Activated CD4-positive, CD25-positive, alpha-beta regulatory T cell treated with anti-CD3 and anti-CD28 coated beads, Interleukin-2, amount 50 U/mL, for 16 hours (primary cell): Measurements from ENCODE around the gene RAB11A.

ENCODE experiments used
- DNase-seq: peaks from one replicate; pipeline ENCODE4 v3.0.0-alpha.2; 2020; ENCODE audit warnings: low read depth, low spot score

Gene RAB11A

DNA sequence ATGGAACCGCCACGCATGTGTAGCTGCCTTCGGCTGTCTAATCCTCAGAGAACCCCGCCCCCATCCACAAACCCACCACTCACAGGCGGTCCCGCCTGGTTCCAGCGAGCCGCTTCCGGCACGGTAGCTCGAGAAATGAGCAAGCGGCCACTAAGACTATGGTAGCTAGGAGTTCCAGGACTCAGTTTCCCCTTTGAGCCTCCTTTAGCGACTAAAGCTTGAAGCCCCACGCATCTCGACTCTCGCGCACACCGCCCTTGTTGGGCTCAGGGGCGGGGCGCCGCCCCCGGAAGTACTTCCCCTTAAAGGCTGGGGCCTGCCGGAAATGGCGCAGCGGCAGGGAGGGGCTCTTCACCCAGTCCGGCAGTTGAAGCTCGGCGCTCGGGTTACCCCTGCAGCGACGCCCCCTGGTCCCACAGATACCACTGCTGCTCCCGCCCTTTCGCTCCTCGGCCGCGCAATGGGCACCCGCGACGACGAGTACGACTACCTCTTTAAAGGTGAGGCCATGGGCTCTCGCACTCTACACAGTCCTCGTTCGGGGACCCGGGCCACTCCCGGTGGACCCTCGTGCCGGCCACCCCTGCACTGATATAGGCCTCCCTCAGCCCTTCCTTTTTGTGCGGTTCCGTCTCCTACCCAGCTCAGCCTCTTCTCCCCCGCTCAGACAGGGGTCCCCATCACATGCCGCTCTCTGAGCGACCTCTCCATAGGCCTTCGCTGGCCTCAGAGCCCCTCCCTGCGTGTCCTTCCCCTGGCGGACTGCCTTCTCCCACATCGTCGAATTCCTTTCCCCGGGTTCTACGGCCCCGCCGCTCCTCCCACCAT lies at the start of gene RAB11A:
TSS of gene RAB11A (plus strand) at position 366 of the 828 bp plus-strand sequence. CDS start at position 461, 95 bp downstream.
- peak; percentile 92 for DNase-seq

DNA sequence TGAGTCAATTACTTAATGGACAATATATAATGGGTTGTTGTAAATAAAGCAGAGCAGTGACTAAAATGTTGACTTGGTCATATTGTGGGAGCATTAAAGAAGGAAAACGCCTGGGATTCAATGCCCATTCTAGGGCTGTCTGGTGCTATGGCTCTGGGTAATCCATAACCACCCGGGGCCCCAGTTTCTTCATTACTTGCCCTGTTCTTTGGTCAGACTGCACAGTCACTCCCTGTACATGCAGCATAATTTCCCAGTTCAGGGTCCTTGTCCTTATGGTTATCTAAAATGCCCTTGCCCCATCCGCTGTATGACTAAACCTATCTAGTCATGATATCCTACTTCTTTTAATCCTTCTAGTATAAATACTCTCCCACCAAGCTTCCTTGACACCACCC lies 49.7 kb upstream of the RAB11A start:
- no peak for DNase-seq

DNA sequence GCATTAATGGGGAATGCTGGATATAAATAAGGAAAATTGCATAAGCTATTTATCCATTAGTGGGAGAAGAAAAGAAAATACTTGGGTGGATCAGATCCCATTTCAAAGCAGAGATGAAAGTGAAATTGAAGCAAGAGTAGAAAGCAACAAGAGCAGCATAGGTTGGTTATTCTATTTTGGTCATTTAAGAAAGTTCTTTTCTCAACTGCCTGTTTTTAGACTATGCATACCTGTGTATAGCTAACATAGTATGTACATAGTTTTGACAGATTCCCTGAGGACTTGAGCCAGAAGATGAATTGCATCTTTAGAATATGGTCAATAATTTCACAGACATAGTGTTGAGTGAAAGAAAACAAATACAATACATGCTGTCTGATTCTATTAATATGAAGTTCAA lies 48.2 kb upstream of the RAB11A start:
- DNase-seq = no peak

DNA sequence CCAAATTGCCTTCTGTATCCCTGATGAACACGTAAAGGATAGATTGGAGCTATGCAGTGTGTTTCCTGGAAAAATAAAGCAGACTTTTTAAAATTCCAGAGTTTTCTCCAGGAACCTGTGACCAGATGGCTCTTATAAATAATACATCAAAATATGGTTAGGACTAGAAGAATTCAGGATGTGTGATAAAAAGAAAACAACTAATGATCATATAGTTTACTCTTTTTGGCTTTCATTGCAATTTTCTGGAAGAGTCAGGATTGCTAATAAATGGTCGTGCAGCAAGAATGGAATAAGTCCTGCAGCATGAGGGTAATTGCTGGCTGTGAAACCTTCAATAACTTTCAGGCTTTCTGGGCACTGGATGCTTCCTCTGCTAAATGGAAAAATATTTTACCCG lies 47.0 kb upstream of the RAB11A start:
- DNase-seq = no peak

DNA sequence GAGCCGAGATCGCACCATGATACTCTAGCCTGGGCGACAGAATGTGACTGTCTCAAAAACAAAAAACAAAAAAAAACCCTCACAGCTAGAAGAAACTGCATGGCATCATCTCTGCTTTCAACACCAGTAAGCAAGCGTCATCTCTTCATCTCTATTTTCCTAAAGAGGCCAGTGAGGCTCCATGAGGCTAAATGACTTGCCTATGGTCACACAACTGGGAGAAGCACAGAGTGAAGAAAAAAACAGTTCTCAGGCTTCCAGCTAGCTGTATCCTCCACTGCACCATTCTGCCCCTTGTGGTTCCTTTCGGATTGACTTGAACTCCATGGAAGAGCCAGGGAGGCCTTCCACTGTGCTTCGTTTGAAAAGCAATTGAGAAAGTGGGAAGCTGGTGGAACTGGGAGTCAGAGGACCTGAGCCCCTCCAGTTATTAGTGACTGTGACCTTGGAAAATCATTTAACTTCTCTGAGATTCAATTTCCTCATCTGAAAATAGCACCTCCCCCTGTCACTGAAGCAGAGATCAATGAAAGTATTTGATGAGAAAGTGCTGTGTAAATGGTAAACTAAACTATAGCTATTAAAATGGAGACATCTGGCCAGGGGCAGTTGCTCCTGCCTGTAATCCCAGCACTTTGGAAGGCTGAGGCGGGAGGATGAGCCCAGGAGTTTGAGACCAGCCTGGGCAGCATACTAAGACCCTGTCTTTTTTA lies 45.1 kb upstream of the RAB11A start:
- DNase-seq = no peak

DNA sequence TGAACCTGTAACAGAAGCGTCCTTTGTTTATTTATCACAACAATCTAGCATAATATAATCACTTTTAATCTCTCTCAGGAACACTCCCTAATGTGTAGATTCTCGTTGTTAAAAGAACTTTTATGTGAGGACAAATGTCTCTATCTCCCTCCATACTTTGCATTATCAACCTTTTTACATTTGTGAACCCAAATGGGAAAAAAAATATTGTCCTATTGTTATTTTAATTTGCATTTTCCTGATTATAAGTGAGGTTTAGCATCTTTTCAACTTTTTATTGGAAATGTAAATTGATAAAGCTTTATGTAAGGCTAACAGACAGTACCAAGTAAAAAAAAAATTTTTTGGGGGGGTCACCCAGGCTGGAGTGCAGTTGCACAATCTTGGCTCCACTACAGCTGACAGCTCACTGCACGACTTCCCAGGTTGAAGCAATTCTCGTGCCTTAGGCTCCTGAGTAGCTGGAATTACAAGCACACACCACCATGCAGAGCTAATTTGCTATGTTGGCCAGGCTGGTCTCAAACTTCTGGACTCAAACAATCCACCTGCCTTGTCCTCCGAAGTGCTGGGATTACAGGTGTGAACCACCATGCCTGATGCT lies 44.2 kb upstream of the RAB11A start:
- no peak for DNase-seq

DNA sequence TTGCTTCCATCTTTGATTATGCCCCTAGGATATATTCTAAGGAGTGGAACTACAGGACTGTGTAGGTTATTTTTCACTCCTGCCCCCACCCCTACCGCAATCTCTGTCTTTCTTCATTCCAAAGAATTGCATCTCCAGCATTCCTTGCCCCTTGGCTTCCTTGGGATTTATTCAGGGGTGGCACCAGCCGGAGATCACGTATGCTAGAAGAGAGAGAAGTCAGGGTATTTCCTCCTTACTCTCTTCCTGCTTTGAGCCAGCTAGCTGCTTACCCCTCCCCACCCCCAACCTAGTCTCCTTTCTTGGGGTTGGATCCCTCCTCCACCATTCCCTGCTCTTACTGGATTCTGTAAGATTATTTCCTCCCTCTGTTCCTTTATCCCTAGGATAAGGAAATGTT lies 42.2 kb upstream of the RAB11A start:
- DNase-seq = no peak

DNA sequence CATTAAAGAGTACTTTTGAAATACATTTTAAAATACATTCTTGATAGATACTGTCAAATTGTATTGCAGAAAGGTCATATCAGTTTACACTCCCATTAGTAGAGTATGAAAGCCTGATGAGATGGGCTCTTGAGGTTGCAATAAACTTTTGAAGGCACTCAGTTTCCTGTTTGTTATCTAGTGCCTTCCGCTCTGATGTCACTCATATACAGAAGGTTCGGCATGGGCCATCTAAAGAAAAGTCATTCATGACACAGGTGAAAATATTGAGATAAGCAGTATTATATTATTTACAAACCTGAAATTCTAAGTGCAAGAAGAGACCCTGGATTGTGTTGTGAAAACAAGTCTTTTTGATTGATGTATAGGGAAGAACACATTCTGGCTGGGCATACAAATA lies 40.7 kb upstream of the RAB11A start:
- DNase-seq = peak; percentile 24

DNA sequence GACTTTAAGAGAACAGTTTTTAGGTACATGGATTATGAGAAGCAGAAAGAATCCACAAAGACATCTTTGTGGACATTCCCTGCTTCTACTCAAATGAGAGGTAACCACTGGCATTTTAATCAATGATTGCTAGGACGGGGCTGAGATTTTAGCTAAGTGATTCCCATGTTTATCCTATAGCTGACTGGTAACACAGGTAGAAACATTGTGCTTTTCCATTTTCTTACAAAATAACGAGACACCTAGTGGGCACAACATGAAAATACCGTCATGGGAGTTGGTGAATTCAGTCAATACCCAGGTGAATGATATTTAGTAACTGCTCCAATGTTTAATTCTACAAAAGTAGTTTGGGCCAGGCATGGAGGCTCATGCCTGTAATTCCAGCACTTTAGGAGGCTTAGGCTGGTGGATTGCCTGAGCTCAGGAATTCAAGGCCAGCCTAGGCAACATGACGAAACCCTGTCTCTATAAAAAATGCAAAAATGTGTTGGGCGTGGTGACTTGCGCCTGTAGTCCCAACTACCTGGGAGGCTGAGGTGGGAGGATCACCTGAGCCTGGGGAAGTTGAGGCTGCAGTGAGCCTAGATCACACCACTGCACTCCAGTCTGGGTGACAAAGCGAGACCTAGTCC lies 40.0 kb upstream of the RAB11A start:
- no peak for DNase-seq

DNA sequence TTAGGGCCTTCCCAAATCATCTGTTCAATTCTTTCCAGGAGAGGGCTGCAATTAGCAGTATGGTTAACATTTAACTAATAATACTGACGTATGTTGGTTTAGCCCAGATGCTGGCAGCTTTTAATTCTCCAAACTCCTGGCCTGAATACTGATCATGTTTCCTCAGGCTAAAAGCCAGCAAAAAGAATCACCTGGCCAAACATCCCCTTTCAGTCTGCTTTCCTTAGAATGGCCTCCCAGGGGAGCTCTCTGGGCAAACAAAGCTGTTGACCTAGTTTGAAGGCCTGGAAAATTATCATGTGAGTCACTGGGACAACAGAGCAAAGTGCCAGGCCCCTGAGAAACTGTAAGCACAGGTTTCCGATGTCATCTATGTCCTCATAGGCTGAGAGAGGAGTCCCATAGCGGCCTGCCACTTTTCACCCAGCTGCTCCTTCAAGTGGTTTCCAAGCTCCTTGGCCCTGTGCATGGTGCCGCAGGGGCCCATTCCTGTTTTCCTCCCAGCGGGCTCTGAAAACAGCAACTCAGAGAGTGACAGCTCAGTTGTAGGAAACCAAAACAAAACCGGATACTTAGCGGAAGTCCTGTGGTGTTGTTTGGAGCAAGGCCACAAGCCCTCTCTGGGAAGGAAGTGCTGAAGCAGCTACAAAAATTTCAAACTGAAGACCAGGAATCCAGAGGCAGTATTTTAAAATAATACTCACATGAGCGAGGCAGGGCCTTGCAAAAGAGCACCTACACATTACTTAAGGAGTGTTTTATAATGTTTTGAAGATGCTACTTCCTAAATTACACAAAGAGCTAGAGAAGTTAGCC lies 36.5 kb upstream of the RAB11A start:
- DNase-seq = peak; percentile 12

DNA sequence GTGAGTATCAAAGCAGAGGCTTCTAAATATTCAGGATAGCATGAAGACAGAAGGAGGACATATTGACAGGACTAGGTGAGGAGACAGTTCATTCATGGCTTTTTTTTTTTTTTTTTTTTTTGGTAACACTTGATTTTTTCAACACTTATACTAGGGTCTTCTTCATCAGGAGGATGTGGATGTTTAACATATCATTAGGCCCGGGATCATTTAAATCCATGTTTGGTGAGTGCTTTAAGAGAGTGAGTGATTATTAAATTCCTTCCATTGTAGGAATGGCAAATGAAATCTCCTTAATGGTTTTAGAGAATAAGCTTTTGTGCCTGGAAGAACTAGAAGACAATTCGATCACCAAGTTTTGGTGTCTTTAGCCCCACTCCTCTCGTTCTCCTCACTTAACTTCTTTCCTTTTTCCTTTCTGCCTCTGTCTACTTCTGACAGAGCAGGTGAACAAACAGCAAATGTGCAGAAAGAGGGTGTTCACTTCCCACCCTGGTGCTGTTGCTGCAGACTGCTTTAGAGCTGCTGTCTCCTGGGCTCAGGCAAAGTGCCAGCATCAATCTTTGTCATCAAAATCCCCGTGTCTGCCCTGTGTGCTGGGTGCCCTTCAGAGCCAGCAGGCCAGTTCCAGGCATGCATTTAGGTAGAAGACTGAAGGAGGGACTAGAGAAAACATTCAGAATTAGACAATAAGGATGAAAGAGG lies 35.6 kb upstream of the RAB11A start:
- DNase-seq = no peak

DNA sequence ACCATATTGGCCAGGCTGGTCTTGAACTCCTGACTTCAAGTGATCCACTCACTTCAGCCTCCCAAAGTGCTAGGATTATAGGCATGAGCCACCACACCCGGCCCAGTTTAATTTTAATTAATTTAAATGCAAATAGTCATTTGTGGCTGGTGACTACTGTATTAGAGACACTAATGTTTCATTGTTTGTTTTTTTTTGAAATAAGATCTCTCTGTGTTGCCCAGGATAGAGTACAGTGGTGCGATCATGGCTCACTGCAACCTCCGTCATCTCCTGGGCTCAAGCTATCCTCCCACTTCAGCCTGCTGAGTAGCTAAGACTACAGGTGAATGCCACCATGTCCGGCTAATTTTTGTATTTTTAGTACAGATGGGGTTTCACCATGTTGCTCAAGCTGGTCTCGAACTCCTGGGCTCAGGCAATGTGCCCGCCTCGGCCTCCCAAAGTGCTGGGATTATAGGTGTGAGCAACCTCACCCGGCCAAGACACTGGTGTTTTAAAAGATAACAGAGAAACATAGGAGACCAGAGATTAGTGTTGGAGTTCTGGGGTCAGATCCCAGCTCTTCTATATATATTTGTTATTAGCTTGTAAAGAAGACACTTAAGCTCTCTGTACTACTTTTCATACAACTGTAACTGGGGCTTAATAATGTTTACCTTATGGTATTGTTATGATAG lies 34.5 kb upstream of the RAB11A start:
- no peak for DNase-seq

DNA sequence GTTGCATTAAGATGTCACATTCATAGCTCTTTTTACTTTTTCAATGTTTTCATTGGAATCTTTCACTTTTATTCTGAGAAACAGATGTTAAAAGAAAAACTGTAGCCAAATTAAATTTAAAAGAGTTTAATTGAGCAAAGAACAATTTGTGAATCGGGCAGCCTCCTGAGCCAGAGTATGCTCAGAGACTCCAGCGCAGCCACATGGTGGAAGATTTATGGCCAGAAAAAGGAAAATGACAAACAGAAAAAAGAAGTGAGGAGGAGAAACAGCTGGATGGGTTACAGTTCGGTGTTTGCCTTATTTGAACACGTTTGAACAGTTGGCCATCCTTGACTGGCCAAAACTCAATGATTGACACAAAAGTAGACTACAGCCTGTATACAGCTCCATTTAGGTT lies 33.8 kb upstream of the RAB11A start:
- no peak for DNase-seq

DNA sequence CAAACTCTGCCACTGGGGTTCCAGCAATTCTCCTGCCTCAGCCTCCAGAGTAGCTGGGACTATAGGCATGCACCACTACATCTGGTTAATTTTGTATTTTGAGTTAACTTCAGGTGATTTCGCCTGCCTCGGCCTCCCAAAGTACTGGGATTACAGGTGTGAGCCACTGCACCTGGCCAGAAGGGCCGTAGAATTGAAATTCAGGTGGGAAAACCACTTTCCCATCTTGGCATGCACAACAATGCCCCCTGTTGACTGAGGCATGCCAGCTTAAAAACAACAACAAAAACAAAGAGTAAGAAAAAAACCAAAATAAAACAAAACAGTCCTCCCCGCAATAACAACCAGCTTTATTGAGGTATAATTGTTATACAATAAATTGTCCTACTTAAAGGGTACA lies 32.6 kb upstream of the RAB11A start:
- DNase-seq = no peak

DNA sequence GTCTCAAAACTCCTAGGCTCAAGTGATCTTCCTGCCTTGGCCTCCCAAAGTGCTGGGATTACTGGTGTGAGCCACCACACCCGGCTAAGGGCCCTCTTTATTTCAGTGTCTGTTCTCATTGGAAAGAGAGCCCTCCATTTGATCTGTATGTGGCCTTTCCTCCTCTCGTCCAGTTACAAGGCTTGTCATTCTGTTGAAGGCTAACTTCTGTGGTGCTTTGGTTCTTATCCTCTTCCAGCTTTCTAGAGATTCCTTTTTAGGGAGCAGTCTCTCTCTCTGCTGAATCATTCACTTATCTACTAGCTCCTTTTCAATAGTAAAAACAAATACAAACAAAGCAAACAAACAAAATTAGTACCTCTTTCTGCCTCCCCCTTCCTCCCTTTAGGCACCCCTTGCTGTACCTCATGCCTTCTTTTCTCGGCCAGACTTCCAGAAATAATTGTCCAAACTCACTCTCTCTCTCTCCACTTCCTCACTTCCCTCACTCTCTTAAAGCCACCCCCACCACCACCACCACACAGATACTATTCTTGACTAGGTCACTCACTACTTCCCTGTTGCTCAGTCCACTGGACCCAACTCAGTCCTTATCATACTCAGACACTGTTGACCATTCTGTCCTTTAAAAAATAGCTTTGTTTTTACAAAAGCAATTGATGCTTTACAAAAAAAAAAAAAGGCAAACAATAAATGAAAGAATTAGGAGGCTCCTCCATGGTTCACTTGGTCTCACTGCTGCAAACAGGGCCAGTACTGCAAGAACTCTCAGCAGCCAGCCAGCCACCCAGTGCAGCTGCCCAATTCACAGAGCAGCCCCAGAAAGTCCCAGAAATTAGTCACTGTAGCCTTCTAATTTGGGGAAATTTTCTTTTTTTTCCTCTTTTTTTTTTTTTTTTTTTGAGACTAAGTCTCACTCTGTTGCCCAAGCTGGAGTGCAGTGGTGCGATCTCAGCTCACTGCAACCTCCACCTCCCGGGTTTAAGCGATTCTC lies 31.7 kb upstream of the RAB11A start:
- no peak for DNase-seq

DNA sequence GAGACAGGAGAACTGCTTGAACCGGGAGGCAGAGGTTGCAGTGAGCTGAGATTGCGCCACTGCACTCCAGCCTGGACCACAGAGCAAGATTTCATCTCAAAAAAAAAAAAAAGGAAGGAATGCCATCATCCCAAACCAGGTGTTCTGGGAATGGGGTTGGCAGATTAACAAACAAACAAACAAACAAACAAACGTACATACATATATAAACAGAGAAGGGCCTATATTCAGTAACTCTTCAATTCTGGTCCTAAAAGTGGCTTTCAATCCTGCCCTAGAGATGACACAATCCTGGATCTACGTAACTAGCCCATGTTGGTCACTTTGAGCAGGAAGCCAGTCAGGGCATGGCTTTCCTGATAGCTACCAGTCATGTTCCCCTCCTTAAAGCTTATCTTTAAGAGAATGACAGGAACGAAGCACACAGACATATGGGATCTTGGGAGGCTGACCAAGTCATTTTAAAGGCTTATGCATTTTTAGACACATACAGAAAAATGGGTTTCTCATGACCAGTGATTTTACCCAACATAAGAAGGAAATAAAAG lies 29.9 kb upstream of the RAB11A start:
- DNase-seq = no peak

DNA sequence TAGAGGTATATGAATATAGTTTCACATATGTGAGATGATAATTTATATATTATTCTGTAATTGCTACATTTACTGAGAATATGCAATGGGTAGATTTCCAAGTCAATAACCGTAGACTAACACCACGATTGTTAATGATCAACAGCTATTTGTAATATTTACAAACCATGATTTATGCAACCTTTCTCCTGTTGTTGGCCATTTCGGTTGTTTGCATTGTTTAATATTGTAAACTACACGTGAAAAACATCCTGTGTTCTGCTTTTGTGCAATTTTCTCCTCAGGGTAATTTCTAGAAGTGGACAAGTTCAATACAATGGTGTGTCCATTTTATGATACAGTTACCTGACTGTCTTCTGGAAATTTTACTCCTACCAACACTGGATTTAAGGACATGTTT lies 29.3 kb upstream of the RAB11A start:
- no peak for DNase-seq

DNA sequence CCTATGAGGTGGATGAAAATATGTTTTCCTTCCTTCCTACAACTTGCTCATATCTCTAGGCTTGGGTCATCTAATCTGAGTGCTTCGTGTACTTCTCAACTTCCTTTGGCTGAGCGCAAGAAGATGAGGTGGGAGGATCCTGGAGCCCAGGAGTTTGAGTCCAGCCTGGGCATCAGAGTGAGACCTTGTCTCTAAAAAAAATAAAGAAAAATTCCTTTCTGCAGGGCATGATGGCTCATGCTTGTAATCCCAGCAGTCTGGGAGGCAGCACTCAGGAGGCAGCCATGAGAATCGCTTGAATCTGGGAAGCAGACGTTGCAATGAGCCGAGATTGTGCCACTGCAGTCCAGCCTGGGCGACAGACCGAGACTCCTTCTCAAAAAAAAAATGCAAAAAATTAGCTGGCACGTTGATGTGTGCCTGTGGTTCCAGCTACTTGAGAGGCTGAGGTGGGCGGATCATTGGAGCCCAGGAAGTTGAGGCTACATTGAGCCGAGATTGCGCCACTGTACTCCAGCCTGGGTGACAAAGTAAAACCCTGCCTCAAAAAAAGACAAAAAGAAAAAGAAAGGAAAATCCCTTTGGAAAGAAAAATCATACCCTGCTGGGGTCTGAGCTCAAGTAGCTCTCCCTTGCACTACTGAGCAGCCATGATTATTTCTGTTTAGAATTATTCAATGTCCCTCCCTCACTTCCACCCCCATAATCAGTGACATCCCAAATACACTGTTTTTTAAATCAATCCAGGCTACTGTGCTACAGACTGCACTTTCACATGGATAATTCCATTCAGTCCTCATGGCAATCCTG lies 28.0 kb upstream of the RAB11A start:
- DNase-seq = no peak
